Astrocyte of the spinal cord (primary cell): Measurements from ENCODE around the gene WFIKKN1.

Source experiments
- DNase-seq: peaks from one replicate; pipeline ENCODE4 v3.0.0; 2011; ENCODE audit warnings: low read depth, low spot score
- H3K4me3 ChIP-seq: 2 replicates; pipeline ENCODE4 v1.5.1; 2011; ENCODE audit warnings: low read depth, mild to moderate bottlenecking, low read length, moderate library complexity
- CTCF ChIP-seq: IDR thresholded peaks from 2 replicates; pipeline ENCODE4 v1.5.1; 2012; ENCODE audit warnings: low read depth, mild to moderate bottlenecking, low read length, inconsistent platforms
- in situ Hi-C: cut with HindIII; loops from 2 replicates; pipeline ENCODE4 v1.10.0; 2017; ENCODE audit warnings: low sequenced_read_pairs

WFIKKN1 gene

GRCh38 chr16:624526-625070 lies 6.2 kb upstream of the WFIKKN1 start:
- no peak for DNase-seq
- H3K4me3 ChIP-seq = no peak overlapping the region
- in situ Hi-C loops = no loop called here
- TF ChIP-seq CTCF = no peak

- in situ Hi-C loops = no loop called here
- H3K4me3 ChIP-seq = no peak overlapping the region
- no peak for DNase-seq
- no peak for TF ChIP-seq CTCF
These were observed 5.4 kb upstream of the WFIKKN1 start for GRCh38 chr16:625117-625976.

GRCh38 chr16:625977-626765 lies 4.6 kb upstream of the WFIKKN1 start:
- in situ Hi-C loops = no loop called here
- TF ChIP-seq CTCF = no peak
- H3K4me3 ChIP-seq = no peak overlapping the region

GRCh38 chr16:626787-627453 lies 3.9 kb upstream of the WFIKKN1 start:
- no peak for TF ChIP-seq CTCF
- peak; percentile 95 for DNase-seq
- H3K4me3 ChIP-seq = no peak overlapping the region
- in situ Hi-C loops = no loop called here

More at GRCh38 chr16:625977-626765, 4.6 kb upstream of the WFIKKN1 start:
- no peak for DNase-seq

GRCh38 chr16:627454-628239 lies 3.1 kb upstream of the WFIKKN1 start:
- no peak for TF ChIP-seq CTCF
- H3K4me3 ChIP-seq = no peak overlapping the region
- in situ Hi-C loops = no loop called here
- no peak for DNase-seq
